ENCODE measurements around the gene CLDN1. TPM values are rescaled to one million over a fixed set of nuclear protein-coding genes. Genes with fewer than 3 reads are reported as not detected.
"Not testable (repeated sequence)": the region's sequence is repeated elsewhere in the genome, so short reads cannot be mapped to it uniquely, and the experiment has no call there.

The CLDN1 gene
- total RNA-seq, 2 experiments from 2014 or later, result 1.6 TPM

DNA sequence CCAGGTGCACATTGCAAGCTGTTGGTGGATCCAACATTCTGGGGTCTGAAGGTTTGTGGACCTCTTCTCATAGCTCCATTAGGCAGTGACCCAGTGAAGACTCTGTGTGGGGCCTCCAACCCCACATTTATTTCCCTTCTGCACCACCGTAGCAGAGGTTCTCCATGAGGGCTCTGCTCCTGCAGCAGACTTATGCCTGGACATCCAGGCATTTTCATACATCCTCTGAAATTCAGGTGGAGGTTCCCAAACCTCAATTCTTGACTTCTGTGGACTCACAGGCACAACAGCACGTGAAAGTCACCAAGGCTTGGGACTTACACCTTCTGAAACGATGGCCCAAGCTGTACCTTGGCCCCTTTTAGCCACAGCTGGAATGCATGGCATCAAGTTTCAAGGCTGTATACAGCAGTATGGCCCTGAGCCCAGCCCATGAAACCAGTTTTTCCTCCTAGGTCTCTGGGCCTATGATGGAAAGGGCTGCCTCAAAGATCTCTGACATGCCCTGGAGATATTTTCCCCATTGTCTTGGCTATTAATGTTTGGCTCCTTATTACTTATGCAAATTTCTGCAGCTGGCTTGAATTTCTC, 30.2 kb downstream of the CLDN1 start:
- ChIA-PET POLR2A (no interaction called here), CTCF (no interaction called here)
- no peaks in the 10 kb centered on the region for H3K36me3 Mint-ChIP-seq (ENCODE audit: low read depth)
- DNase-seq (no peak), ATAC-seq (no peak)
- no peak overlapping the region for H3K27ac Mint-ChIP-seq
- peaks cover 14% of the 10 kb centered on the region for H3K9me3 Mint-ChIP-seq (ENCODE audit: low read depth)
- H3K4me1 Mint-ChIP-seq, result no peaks in the 10 kb centered on the region
- H3K4me3 Mint-ChIP-seq, result no peak overlapping the region
- intact Hi-C loops (cut with DNase I, micrococcal nuclease), result no loop called here
- H3K27me3 Mint-ChIP-seq, result peaks cover 6% of the 10 kb centered on the region

DNA sequence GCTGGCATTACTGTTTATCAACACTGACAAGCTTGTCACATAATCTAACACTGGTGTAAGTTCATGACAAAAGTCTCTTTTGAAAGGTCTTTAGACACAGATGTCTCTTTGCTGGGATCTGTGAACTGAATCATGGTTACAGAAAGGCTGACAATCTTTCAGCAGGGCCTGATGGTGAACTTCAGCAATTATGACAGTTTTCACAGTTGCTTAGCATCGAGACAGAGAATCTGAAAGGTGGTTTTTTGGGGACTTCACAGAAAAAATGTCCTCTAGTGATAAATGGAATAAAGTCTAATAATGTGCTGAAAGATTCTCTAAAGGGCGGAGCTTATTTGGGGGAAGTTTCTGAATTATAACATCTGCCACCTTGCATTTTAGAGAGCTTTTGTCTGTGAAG, 32.3 kb downstream of the CLDN1 start:
- Mint-ChIP-seq H3K9me3 (ENCODE audit: low read depth) (peaks cover 22% of the 10 kb centered on the region), H3K4me3 (no peak overlapping the region), H3K4me1 (no peaks in the 10 kb centered on the region), H3K27ac (no peak overlapping the region), H3K36me3 (ENCODE audit: low read depth) (peaks cover 5% of the 10 kb centered on the region), H3K27me3 (peaks cover 6% of the 10 kb centered on the region)
- no peak for DNase-seq
- intact Hi-C loops (cut with DNase I, micrococcal nuclease), result no loop called here
- no peak for ATAC-seq
- ChIA-PET CTCF (interaction anchor here (0.8 to 1.2 kb wide), 3 partner anchors 29 to 213 kb away, joined by 3 read pairs; partner anchors contain the start of gene CLDN1), POLR2A (no interaction called here)

DNA sequence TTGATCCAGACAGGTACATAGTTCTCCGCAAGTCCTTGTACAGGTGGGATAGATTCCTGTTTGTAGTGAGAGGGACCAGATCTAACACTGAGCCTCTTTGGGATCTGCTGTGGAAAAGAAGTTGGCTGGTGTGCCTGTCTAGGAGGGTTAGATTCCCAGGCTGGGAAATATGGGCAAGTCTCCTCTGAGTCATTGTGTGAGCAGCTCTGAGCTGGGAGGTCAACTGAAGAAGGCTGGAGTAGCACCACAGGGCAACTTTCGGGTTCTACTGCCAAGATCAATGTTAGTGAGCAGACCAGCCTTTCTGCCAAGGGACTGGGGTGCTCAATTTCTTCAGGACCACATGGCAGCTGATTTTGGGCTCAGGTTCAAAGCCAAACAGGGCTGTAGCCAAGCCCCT, 33.4 kb downstream of the CLDN1 start:
- H3K4me1 Mint-ChIP-seq, result no peaks in the 10 kb centered on the region
- no peak overlapping the region for H3K27ac Mint-ChIP-seq
- H3K9me3 Mint-ChIP-seq (ENCODE audit: low read depth), result peaks cover 23% of the 10 kb centered on the region
- H3K27me3 Mint-ChIP-seq, result peaks cover 5% of the 10 kb centered on the region
- intact Hi-C loops (cut with DNase I, micrococcal nuclease), result no loop called here
- ATAC-seq (no peak), DNase-seq (no peak)
- H3K4me3 Mint-ChIP-seq, result no peak overlapping the region
- peaks cover 5% of the 10 kb centered on the region for H3K36me3 Mint-ChIP-seq (ENCODE audit: low read depth)
- POLR2A ChIA-PET, result no interaction called here
- CTCF ChIA-PET, result interaction anchor here (1.2 kb wide), 1 partner anchor 30 kb away, joined by 3 read pairs; no protein-coding TSS in a partner anchor

DNA sequence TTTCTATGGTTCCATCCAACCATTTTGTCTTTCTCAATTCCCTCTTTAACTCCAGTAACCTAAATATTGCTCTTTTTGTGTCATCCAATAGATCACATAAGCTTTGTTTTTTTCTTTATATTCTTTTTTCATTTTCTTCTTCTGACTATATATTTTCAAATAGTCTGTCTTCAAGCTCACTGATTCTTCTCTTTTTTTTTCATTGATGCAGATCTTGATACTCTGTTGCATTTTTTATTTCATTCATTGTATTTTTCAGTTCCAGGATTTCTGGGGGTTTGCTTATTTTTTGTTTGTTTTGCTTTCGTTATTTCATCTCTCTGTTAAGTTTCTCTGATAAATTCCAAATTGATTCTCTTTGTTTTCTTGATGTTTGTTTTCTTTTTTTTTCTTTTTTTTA, 36.2 kb downstream of the CLDN1 start:
- Mint-ChIP-seq H3K27ac (no peak overlapping the region), H3K4me3 (no peak overlapping the region), H3K9me3 (ENCODE audit: low read depth) (peaks cover 15% of the 10 kb centered on the region), H3K27me3 (no peaks in the 10 kb centered on the region), H3K4me1 (no peaks in the 10 kb centered on the region), H3K36me3 (ENCODE audit: low read depth) (peaks cover 5% of the 10 kb centered on the region)
- intact Hi-C loops (cut with DNase I, micrococcal nuclease), result no loop called here
- ATAC-seq (no peak), DNase-seq (no peak)
- ChIA-PET CTCF (interaction anchor here (0.7 kb wide), 1 partner anchor 35 kb away, joined by 3 read pairs; no protein-coding TSS in a partner anchor), POLR2A (no interaction called here)

DNA sequence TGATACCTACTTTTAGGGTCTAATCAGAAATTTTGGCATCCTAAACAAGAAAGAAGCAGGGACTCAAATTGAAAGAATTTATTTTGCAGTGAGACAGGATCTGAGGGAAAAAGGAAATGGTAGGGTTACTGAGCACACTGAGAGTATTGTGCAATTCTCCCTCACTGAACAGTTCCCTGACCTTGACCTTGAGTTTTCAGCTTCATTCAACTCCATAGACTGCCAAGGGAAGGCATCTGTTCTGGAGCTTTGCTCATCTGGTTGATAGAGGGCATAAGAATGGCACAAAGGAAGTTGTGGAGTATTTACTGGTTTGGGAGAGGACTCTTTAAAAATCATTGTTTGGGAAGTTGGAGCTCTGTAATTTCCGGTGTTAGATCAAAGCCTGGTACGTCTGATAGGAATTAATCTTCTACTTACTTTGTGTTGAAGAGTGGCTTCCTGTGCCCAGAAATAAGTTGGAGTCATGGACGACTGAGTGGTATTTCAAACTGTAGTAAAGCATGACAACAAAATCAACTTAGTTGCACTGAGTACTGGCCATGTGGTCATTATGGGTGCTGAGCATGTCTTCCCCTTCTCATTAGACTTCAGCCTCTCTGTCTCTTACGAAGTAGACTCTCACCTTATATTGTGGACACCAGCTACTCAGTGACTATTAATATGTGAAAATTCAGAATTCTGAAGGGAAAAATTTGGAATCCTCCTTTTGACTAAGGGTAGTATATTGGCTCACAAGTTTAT, 40.8 kb downstream of the CLDN1 start:
- peaks cover 5% of the 10 kb centered on the region for H3K36me3 Mint-ChIP-seq (ENCODE audit: low read depth)
- ATAC-seq (no peak), DNase-seq (no peak)
- H3K4me1 Mint-ChIP-seq, result no peaks in the 10 kb centered on the region
- ChIA-PET CTCF (interaction anchor here (0.6 to 0.7 kb wide), 2 partner anchors 1120 to 1712 kb away, joined by 3 read pairs; no protein-coding TSS in a partner anchor), POLR2A (no interaction called here)
- H3K4me3 Mint-ChIP-seq, result no peak overlapping the region
- H3K27me3 Mint-ChIP-seq, result no peaks in the 10 kb centered on the region
- intact Hi-C loops (cut with DNase I, micrococcal nuclease), result no loop called here
- H3K27ac Mint-ChIP-seq, result no peak overlapping the region
- H3K9me3 Mint-ChIP-seq (ENCODE audit: low read depth), result peaks cover 9% of the 10 kb centered on the region

DNA sequence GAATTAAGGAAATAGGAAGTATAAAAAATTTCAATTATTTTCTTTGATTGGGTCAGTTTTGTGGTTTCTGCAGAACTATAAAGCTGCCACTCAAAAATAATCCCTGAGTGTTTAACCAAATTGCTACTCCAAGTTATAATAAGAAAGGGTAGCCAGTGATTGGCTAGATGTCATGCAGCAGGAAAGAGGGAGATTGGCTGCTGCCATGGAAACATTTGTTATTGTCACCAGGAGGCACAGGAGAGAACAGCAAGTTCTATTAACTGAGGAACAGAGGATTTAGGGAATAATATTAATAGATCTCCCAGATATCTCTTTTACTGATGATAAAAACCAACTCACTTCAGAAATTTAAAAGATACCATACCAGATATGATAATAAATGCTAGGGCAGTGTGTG, 42.6 kb downstream of the CLDN1 start:
- Mint-ChIP-seq H3K27ac (no peak overlapping the region), H3K36me3 (ENCODE audit: low read depth) (no peaks in the 10 kb centered on the region), H3K27me3 (no peaks in the 10 kb centered on the region), H3K9me3 (ENCODE audit: low read depth) (peaks cover 2% of the 10 kb centered on the region), H3K4me1 (no peaks in the 10 kb centered on the region), H3K4me3 (no peak overlapping the region)
- CTCF ChIA-PET, result interaction anchor here (1.2 kb wide), 1 partner anchor 15 kb away, joined by 3 read pairs; no protein-coding TSS in a partner anchor
- POLR2A ChIA-PET, result interaction anchor here (0.5 kb wide), 1 partner anchor 315 kb away, joined by 3 read pairs; no protein-coding TSS in a partner anchor
- intact Hi-C loops (cut with DNase I, micrococcal nuclease), result no loop called here
- ATAC-seq (no peak), DNase-seq (no peak)

DNA sequence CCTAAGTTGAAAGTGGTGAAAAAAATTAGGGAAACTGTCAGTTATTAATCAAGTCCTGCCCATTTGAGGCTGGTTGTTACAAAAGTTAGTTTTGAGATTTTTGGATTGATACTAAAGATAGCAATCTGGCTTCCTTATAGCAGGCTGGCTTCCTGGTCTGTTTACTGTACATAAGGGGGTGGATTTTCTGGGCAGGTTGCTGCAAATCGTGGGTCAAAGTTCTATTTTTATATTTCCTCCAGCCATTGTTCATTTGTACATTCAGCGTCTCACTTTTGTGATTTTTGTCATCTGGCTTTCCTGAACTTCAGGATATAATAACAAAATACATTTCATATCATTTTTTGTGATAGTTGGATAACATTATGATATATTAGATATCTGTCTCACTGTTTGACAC, 49.5 kb downstream of the CLDN1 start:
- no peaks in the 10 kb centered on the region for H3K4me1 Mint-ChIP-seq
- intact Hi-C loops (cut with DNase I, micrococcal nuclease), result no loop called here
- no peak overlapping the region for H3K4me3 Mint-ChIP-seq
- no peaks in the 10 kb centered on the region for H3K36me3 Mint-ChIP-seq (ENCODE audit: low read depth)
- DNase-seq (no peak), ATAC-seq (no peak)
- ChIA-PET POLR2A (no interaction called here), CTCF (no interaction called here)
- no peak overlapping the region for H3K27ac Mint-ChIP-seq
- H3K27me3 Mint-ChIP-seq, result peaks cover 3% of the 10 kb centered on the region
- H3K9me3 Mint-ChIP-seq (ENCODE audit: low read depth), result no peaks in the 10 kb centered on the region

DNA sequence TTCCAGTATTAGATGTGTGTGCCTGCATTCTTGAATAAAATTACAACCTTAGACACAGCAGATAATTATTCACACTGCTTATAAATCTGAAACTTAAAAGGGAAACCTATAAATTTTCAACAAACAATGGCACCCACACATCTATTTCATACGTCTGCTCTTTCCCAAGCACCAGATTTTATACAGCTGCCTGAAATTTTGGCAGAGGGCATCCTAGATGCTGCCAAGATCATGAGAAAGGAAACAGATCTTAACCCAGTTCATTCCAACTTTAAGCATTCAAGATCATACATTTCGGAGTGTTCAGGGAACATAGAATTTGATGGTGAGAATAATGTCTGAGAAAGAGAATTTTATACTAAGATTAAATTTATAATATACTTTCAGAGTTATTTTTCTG, 53.1 kb downstream of the CLDN1 start:
- POLR2A ChIA-PET, result no interaction called here
- DNase-seq (no peak), ATAC-seq (no peak)
- intact Hi-C loops (cut with DNase I, micrococcal nuclease), result no loop called here
- Mint-ChIP-seq H3K9me3 (ENCODE audit: low read depth) (no peaks in the 10 kb centered on the region), H3K4me3 (no peak overlapping the region), H3K27me3 (peaks cover 3% of the 10 kb centered on the region), H3K36me3 (ENCODE audit: low read depth) (no peaks in the 10 kb centered on the region), H3K4me1 (no peaks in the 10 kb centered on the region), H3K27ac (no peak overlapping the region)
- CTCF ChIA-PET, result no interaction called here

DNA sequence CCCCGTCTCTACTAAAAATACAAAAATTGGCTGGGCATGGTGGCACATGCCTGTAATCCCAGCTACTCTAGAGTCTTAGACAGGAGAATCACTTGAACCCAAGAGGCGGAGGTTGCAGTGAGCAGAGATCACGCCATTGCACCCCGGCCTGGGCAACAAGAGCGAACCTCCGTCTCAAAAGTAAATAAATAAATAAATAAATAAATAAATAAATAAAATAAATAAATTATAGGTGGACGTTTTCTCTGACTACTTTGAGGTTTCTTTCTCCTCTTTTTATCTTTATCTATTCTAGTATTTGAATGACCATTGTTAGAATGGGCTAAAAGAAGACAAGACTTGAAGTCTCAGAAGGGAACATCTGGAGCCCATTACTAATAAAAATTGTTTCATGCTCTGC, 54.8 kb downstream of the CLDN1 start:
- H3K9me3 Mint-ChIP-seq (ENCODE audit: low read depth); H3K4me1 Mint-ChIP-seq; H3K36me3 Mint-ChIP-seq (ENCODE audit: low read depth); CTCF ChIA-PET; H3K27ac Mint-ChIP-seq; intact Hi-C loops (cut with DNase I, micrococcal nuclease); H3K27me3 Mint-ChIP-seq; ATAC-seq; POLR2A ChIA-PET; DNase-seq; H3K4me3 Mint-ChIP-seq: not testable (repeated sequence)

DNA sequence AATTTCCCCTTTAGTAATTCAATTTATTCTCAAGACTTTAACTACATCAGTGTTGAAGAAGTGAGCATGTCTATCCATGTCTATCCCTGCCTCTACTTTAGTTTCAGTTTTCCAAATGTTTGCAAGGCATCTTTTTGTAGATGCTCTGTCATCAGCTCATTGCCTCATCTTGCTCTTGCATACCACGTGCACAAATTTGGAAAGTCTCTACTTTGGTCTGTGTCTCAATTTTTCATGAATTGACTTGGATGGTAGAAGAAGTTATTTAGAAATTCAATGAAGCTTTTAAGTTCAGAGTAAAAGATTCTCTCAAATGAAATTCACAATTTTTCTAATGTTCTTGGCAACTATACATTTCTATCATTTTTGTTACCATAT, 55.3 kb downstream of the CLDN1 start:
- POLR2A ChIA-PET, result no interaction called here
- no peak for DNase-seq
- CTCF ChIA-PET, result interaction anchor here (0.6 to 0.7 kb wide), 2 partner anchors 12 to 158 kb away, joined by 3 read pairs; no protein-coding TSS in a partner anchor
- H3K27me3 Mint-ChIP-seq, result peaks cover 8% of the 10 kb centered on the region
- no peak overlapping the region for H3K27ac Mint-ChIP-seq
- ATAC-seq, result no peak
- H3K9me3 Mint-ChIP-seq (ENCODE audit: low read depth), result no peaks in the 10 kb centered on the region
- H3K4me1 Mint-ChIP-seq, result no peaks in the 10 kb centered on the region
- H3K36me3 Mint-ChIP-seq (ENCODE audit: low read depth), result no peaks in the 10 kb centered on the region
- no peak overlapping the region for H3K4me3 Mint-ChIP-seq
- intact Hi-C loops (cut with DNase I, micrococcal nuclease), result no loop called here

DNA sequence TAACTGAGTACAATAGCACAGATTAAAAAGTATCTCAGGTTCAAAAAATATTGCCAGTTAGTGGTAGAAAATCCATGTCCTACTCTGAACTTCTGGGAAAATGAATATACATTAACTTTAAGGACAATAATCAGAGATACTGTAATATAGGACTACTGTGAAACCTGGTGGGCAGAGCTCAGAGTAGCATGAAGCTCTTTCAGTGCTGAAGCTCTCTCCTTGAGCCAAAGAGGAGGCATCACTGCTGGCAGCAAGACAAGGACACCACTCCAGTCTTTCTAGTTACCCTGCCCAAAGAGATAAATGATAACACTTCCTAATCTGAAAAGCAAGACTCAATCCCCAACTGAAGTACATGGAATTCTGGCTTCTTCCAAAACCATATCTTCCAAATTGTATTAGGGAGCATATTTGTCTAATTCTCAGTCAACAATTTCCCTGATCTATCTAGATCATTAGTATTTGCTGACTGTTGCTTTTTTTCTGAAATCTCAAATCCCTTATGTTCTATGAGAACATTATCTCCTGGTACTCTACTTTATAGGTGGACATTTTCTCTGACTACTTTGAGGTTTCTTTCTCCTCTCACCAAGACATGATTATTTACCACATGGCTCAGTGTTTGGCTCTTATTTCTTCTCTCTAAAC, 55.9 kb downstream of the CLDN1 start:
- ChIA-PET POLR2A (no interaction called here), CTCF (interaction anchor here (0.6 to 0.7 kb wide), 2 partner anchors 12 to 158 kb away, joined by 3 read pairs; no protein-coding TSS in a partner anchor)
- ATAC-seq (no peak), DNase-seq (no peak)
- no peaks in the 10 kb centered on the region for H3K9me3 Mint-ChIP-seq (ENCODE audit: low read depth)
- H3K4me3 Mint-ChIP-seq, result no peak overlapping the region
- no peak overlapping the region for H3K27ac Mint-ChIP-seq
- intact Hi-C loops (cut with DNase I, micrococcal nuclease), result no loop called here
- H3K4me1 Mint-ChIP-seq, result no peaks in the 10 kb centered on the region
- peaks cover 8% of the 10 kb centered on the region for H3K27me3 Mint-ChIP-seq
- H3K36me3 Mint-ChIP-seq (ENCODE audit: low read depth), result no peaks in the 10 kb centered on the region

DNA sequence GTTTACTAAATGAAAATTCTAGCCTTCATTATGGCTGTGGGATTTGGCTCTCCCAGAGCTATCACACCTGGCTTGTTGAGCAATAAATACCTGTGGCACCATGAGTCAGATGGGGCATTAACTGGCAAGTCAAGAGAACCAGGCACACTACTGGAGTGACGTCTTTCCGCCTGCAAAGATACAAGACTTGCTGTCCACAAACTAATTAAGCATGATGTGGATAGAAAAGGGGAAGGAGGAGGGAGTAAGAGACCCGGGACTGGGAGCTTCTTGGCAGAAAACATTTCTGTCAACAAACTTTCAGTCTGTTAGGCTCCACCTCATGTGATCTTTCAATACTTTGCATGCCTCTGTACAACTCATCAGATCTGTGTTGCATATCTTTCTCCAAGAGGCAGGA, 56.5 kb downstream of the CLDN1 start:
- ChIA-PET POLR2A (no interaction called here), CTCF (no interaction called here)
- ATAC-seq (no peak), DNase-seq (no peak)
- no peaks in the 10 kb centered on the region for H3K4me1 Mint-ChIP-seq
- intact Hi-C loops (cut with DNase I, micrococcal nuclease), result no loop called here
- H3K27ac Mint-ChIP-seq, result no peak overlapping the region
- no peak overlapping the region for H3K4me3 Mint-ChIP-seq
- no peaks in the 10 kb centered on the region for H3K9me3 Mint-ChIP-seq (ENCODE audit: low read depth)
- no peaks in the 10 kb centered on the region for H3K36me3 Mint-ChIP-seq (ENCODE audit: low read depth)
- peaks cover 8% of the 10 kb centered on the region for H3K27me3 Mint-ChIP-seq

All from activated CD4-positive, alpha-beta T cell treated with anti-CD3 and anti-CD28 coated beads for 36 hours (primary cell).